HG02678 (cell line): ENCODE data around the gene GSPT2.
"Not testable (repeated sequence)": the region's sequence is repeated elsewhere in the genome, so short reads cannot be mapped to it uniquely, and the experiment has no call there.

Experiments used
- ATAC-seq: cut with Tn5 transposase; IDR thresholded peaks from one replicate; pipeline ENCODE4 v1.9.1; 2021; ENCODE audit warnings: mild to moderate bottlenecking, moderate library complexity; ENCODE audit not compliant: unreplicated experiment

GSPT2 gene

GRCh38 chrX:51743179-51743957 is at the start of gene GSPT2:
GSPT2 (plus strand) TSS chrX:51743442; CDS start chrX:51743627, 185 bp downstream.
- ATAC-seq, result peak; percentile 96

- ATAC-seq, result no peak
Measured at GRCh38 chrX:51694254-51694653, 49.0 kb upstream of the GSPT2 start.

- no peak for ATAC-seq
Measured at GRCh38 chrX:51697397-51697796, 45.8 kb upstream of the GSPT2 start.

- not testable (repeated sequence) for ATAC-seq
Measured at GRCh38 chrX:51710277-51711164, 32.7 kb upstream of the GSPT2 start, which contains the start of gene CENPVL1. CENPVL1 (plus strand) TSS chrX:51710512; CDS start chrX:51710512, 0 bp downstream.

GRCh38 chrX:51712943-51713647 is 30.1 kb upstream of the GSPT2 start:
- ATAC-seq, result not testable (repeated sequence)

- ATAC-seq, result no peak
Measured at GRCh38 chrX:51728202-51728601, 15.0 kb upstream of the GSPT2 start.

- no peak for ATAC-seq
Measured at GRCh38 chrX:51737091-51737490, 6.2 kb upstream of the GSPT2 start.

GRCh38 chrX:51742586-51742985 is 656 bp upstream of the GSPT2 start:
- no peak for ATAC-seq

- no peak for ATAC-seq
Measured at GRCh38 chrX:51747671-51748070, 4.4 kb downstream of the GSPT2 start.

- no peak for ATAC-seq
Measured at GRCh38 chrX:51759055-51759839, 16.0 kb downstream of the GSPT2 start.

- no peak for ATAC-seq
Measured at GRCh38 chrX:51760657-51761056, 17.4 kb downstream of the GSPT2 start.

GRCh38 chrX:51766546-51766945 is 23.3 kb downstream of the GSPT2 start:
- ATAC-seq, result no peak

- no peak for ATAC-seq
Measured at GRCh38 chrX:51776851-51777250, 33.6 kb downstream of the GSPT2 start.

- no peak for ATAC-seq
Measured at GRCh38 chrX:51779306-51779705, 36.1 kb downstream of the GSPT2 start.

- ATAC-seq, result no peak
Measured at GRCh38 chrX:51795136-51795535, 51.9 kb downstream of the GSPT2 start.
